H1 (cell line): ENCODE measurements around the gene RNF38. TPM values are rescaled to one million over a fixed set of nuclear protein-coding genes. Genes with fewer than 3 reads are reported as not detected.

Experiments
- CHD7 ChIP-seq: fragments of 300-600 bp; sonication (generic); IDR thresholded peaks from 2 replicates; pipeline ENCODE4 v1.7.1; 2012; ENCODE audit warnings: low read length, moderate library complexity, mild to moderate bottlenecking, inconsistent platforms; ENCODE audit not compliant: insufficient replicate concordance
- KDM4A ChIP-seq: IDR thresholded peaks from one replicate; pipeline ENCODE4 v1.7.1; 2012; ENCODE audit warnings: low read depth, mild to moderate bottlenecking, moderate library complexity, low read length, inconsistent platforms; ENCODE audit not compliant: severe bottlenecking
- RAD21 ChIP-seq, 2 experiments: IDR thresholded peaks in 1 of 2; conservative IDR thresholded peaks in 1 of 2; 2 replicates each; pipeline ENCODE4 v1.6.1; 2011; ENCODE audit warnings: low read depth in 2 of 2, low read length in 2 of 2, improper control_type of control experiment in 1 of 2, inconsistent platforms in 1 of 2, mild to moderate bottlenecking in 1 of 2, moderate library complexity in 1 of 2
- SAP30 ChIP-seq: fragments of 300-600 bp; sonication (generic); IDR thresholded peaks from 2 replicates; pipeline ENCODE4 v1.7.1; 2012; ENCODE audit warnings: low read length, moderate library complexity, mild to moderate bottlenecking, inconsistent platforms; ENCODE audit not compliant: insufficient read depth, insufficient replicate concordance
- SRF ChIP-seq: IDR thresholded peaks from 2 replicates; pipeline ENCODE4 v1.6.1; 2011; ENCODE audit warnings: mild to moderate bottlenecking, low read depth, low read length, moderate library complexity
- SUZ12 ChIP-seq: fragments of 200-600 bp; sonication (generic); IDR thresholded peaks from 2 replicates; pipeline ENCODE4 v1.6.1; 2012; ENCODE audit warnings: mild to moderate bottlenecking, inconsistent platforms, low read length, moderate library complexity, mixed read lengths
- polyA plus RNA-seq, 7 experiments: library from polyadenylated mRNA; depleted of rRNA in 3 of 7; stranded (reverse) in 5 of 7; unstranded in 2 of 7; fragments of >200 nt in 5 of 7; fragments of 200-250 nt in 2 of 7; gene quantifications; 1 replicate in 5 of 7; 2 replicates in 1 of 7; 4 replicates in 1 of 7; pipeline versions ENCODE4 v1.2.1 to v1.2.3, GENCODE V29; 2011 to 2013; ENCODE audit warnings: missing spikeins in 2 of 7, mixed read lengths in 2 of 7
- total RNA-seq: library from RNA; stranded (reverse); fragmentation: NEBNext Ultra II Directional; extraction: Animal tissue kit (Norgen Biotek cat#: 25700); gene quantifications from 2 replicates; pipeline ENCODE4 v1.2.1, GENCODE V29; 2021

The RNF38 gene
- total and polyA plus RNA-seq, 2 of the 8 experiments (the other 6 are each of a cell fraction or from before 2014, with no cell fraction given) = 54.9 to 60.9 TPM

- no peak for TF ChIP-seq CHD7
- TF ChIP-seq SUZ12 = no peak
- TF ChIP-seq KDM4A = no peak
- TF ChIP-seq SAP30 = no peak
- no peak for TF ChIP-seq SRF
- TF ChIP-seq RAD21 (IDR thresholded peaks at IDR 0.05 in 1 of 2, conservative IDR thresholded peaks at IDR 0.05 in 1 of 2; ENCODE audit: low read depth in 2 of 2, low read length in 2 of 2) = no peak
These were observed 3.1 kb downstream of the RNF38 start (continued) for GRCh38 chr9:36396985-36397384.
